ENCODE results near the gene SEC22A. TPM values are rescaled to one million over a fixed set of nuclear protein-coding genes. Genes with fewer than 3 reads are reported as not detected.

SEC22A gene
- total and polyA plus RNA-seq, 2 of the 13 experiments (the other 11 are each of a cell fraction or from before 2014, with no cell fraction given): 14.1 to 17.3 TPM

GRCh38 chr3:123295901-123296250 lies 94.1 kb downstream of the SEC22A start:
- no peak overlapping the region for H3K27ac ChIP-seq (ENCODE audit: extremely low read length, insufficient read depth, low read length)
- intact Hi-C loops (cut with micrococcal nuclease; ENCODE audit: unreplicated experiment) (no loop called here), in situ Hi-C loops (cut with HindIII; ENCODE audit: extremely low pct_ligation_motif_present, low pct_unique_long_range_greater_than_20kb) (no loop called here)
- H3K9ac ChIP-seq (ENCODE audit: insufficient read depth, low read depth, low read length): no peak overlapping the region
- H2AFZ ChIP-seq (ENCODE audit: low read length): no peak overlapping the region
- no peaks in the 10 kb centered on the region for H3K4me1 ChIP-seq (ENCODE audit: insufficient read depth, low read length)
- no peaks in the 10 kb centered on the region for H3K79me2 ChIP-seq (ENCODE audit: insufficient read depth, low read length)
- H3K36me3 ChIP-seq (replicated peaks in 1 of 2; ENCODE audit: control insufficient read depth in 1 of 2, insufficient read depth in 2 of 2, low read length in 2 of 2): no peaks in the 10 kb centered on the region
- ATAC-seq (peak; percentile 9; the same call in 1 of the 3 replicates), FAIRE-seq (no peak), DNase-seq (ENCODE audit: low spot score) (no peak)
- TF ChIP-seq CTCF (CRISPR knock-in tag; IDR thresholded peaks at IDR 0.05) (peak; percentile 39), FOXP1 (IDR thresholded peaks at IDR 0.05) (no peak), FOXP1 (CRISPR knock-in tag; IDR thresholded peaks at IDR 0.05) (no peak)
- H3K4me3 ChIP-seq (replicated peaks in 1 of 3; ENCODE audit: insufficient read depth in 1 of 3, low read depth in 2 of 3, low read length in 3 of 3): no peak overlapping the region
- ChIA-PET POLR2A (no interaction called here), CTCF (ENCODE audit: low intra/inter-chr PET ratio, low total read pairs) (no interaction called here)
- no peaks in the 10 kb centered on the region for H4K20me1 ChIP-seq (ENCODE audit: insufficient read depth, low read length)
- H3K9me3 ChIP-seq (ENCODE audit: low read length): no peaks in the 10 kb centered on the region
- WGBS (ENCODE audit: low lambda C conversion rate): 0% methylated on average over 1 of the region's 11 CpGs
- H3K27me3 ChIP-seq (ENCODE audit: control insufficient read depth in 1 of 2, insufficient read depth in 2 of 2, low read length in 2 of 2): peaks cover 4 to 39% of the 10 kb centered on the region in 2 experiments; a peak in 3 of 5 replicates
- BruUV-seq (replicated peaks): no TSS peak
- H3K4me2 ChIP-seq (ENCODE audit: low read depth, low read length): no peak overlapping the region

- intact Hi-C loops (cut with micrococcal nuclease; ENCODE audit: unreplicated experiment): no loop called here
- POLR2A ChIA-PET: no interaction called here
Observed at GRCh38 chr3:123296261-123296660, 94.5 kb downstream of the SEC22A start.

More at GRCh38 chr3:123296261-123296660, 94.5 kb downstream of the SEC22A start:
- Histone ChIP-seq H3K36me3 (replicated peaks in 1 of 2; ENCODE audit: control insufficient read depth in 1 of 2, insufficient read depth in 2 of 2, low read length in 2 of 2) (no peaks in the 10 kb centered on the region), H2AFZ (ENCODE audit: low read length) (no peak overlapping the region), H3K4me3 (replicated peaks in 1 of 3; ENCODE audit: insufficient read depth in 1 of 3, low read depth in 2 of 3, low read length in 3 of 3) (no peak overlapping the region), H3K9me3 (ENCODE audit: low read length) (no peaks in the 10 kb centered on the region), H3K79me2 (ENCODE audit: insufficient read depth, low read length) (no peaks in the 10 kb centered on the region), H3K4me2 (ENCODE audit: low read depth, low read length) (no peak overlapping the region), H3K4me1 (ENCODE audit: insufficient read depth, low read length) (no peaks in the 10 kb centered on the region), H3K27ac (ENCODE audit: extremely low read length, insufficient read depth, low read length) (no peak overlapping the region), H3K27me3 (ENCODE audit: control insufficient read depth in 1 of 2, insufficient read depth in 2 of 2, low read length in 2 of 2) (peaks cover 4 to 37% of the 10 kb centered on the region in 2 experiments; a peak in 3 of 5 replicates), H4K20me1 (ENCODE audit: insufficient read depth, low read length) (no peaks in the 10 kb centered on the region), H3K9ac (ENCODE audit: insufficient read depth, low read depth, low read length) (no peak overlapping the region)
- CTCF ChIA-PET (ENCODE audit: low intra/inter-chr PET ratio, low total read pairs): no interaction called here
- TF ChIP-seq RFX1 (IDR thresholded peaks at IDR 0.05): no peak
- TF ChIP-seq GMEB1 (CRISPR knock-in tag; IDR thresholded peaks at IDR 0.05; ENCODE audit: borderline replicate concordance): no peak
- TF ChIP-seq ZSCAN22 (CRISPR knock-in tag; IDR thresholded peaks at IDR 0.05): no peak
- no peak for TF ChIP-seq KAT8 (CRISPR knock-in tag; IDR thresholded peaks at IDR 0.05)
- no TSS peak for BruUV-seq (replicated peaks)
- in situ Hi-C loops (cut with HindIII; ENCODE audit: extremely low pct_ligation_motif_present, low pct_unique_long_range_greater_than_20kb): no loop called here
- DNase-seq (ENCODE audit: low spot score) (no peak), ATAC-seq (no peak), FAIRE-seq (no peak)
- WGBS (ENCODE audit: low lambda C conversion rate): 54% methylated on average over 7 of the region's 7 CpGs
